Measurements from ENCODE around the gene PAX5.

PAX5 gene

GRCh38 chr9:36867672-36868471 is 166.2 kb downstream of the PAX5 start:
- H3K9ac ChIP-seq (ENCODE audit: low read length) = no peak overlapping the region
- H3K27ac ChIP-seq (ENCODE audit: low read depth, low read length) = no peak overlapping the region

GRCh38 chr9:36867241-36867640 is 166.8 kb downstream of the PAX5 start:
- Histone ChIP-seq H3K4me1 (ENCODE audit: insufficient read depth, low read length) (no peaks in the 10 kb centered on the region), H3K27me3 (ENCODE audit: control insufficient read depth in 1 of 2, insufficient read depth in 2 of 2, low read length in 2 of 2) (no peaks in the 10 kb centered on the region), H3K36me3 (ENCODE audit: insufficient read depth, low read length) (no peaks in the 10 kb centered on the region), H3K4me3 (ENCODE audit: low read depth in 1 of 2, low read length in 2 of 2) (no peak overlapping the region), H3K9ac (ENCODE audit: low read length) (no peak overlapping the region), H3K9me3 (ENCODE audit: low read length) (no peaks in the 10 kb centered on the region), H3K27ac (ENCODE audit: low read depth, low read length) (no peak overlapping the region)

More at GRCh38 chr9:36867672-36868471, 166.2 kb downstream of the PAX5 start:
- H3K4me3 ChIP-seq (ENCODE audit: low read depth in 1 of 2, low read length in 2 of 2) = no peak overlapping the region
- peaks cover 0 to 3% of the 10 kb centered on the region in 2 donors for H3K27me3 ChIP-seq (ENCODE audit: control insufficient read depth in 1 of 2, insufficient read depth in 2 of 2, low read length in 2 of 2)
- no peaks in the 10 kb centered on the region for H3K4me1 ChIP-seq (ENCODE audit: insufficient read depth, low read length)
- no peaks in the 10 kb centered on the region for H3K36me3 ChIP-seq (ENCODE audit: insufficient read depth, low read length)
- H3K9me3 ChIP-seq (ENCODE audit: low read length) = no peaks in the 10 kb centered on the region

GRCh38 chr9:36866840-36867239 is 167.2 kb downstream of the PAX5 start:
- Histone ChIP-seq H3K9me3 (ENCODE audit: low read length) (no peaks in the 10 kb centered on the region), H3K27me3 (ENCODE audit: control insufficient read depth in 1 of 2, insufficient read depth in 2 of 2, low read length in 2 of 2) (no peaks in the 10 kb centered on the region), H3K27ac (ENCODE audit: low read depth, low read length) (no peak overlapping the region), H3K4me1 (ENCODE audit: insufficient read depth, low read length) (no peaks in the 10 kb centered on the region), H3K9ac (ENCODE audit: low read length) (no peak overlapping the region), H3K36me3 (ENCODE audit: insufficient read depth, low read length) (no peaks in the 10 kb centered on the region), H3K4me3 (ENCODE audit: low read depth in 1 of 2, low read length in 2 of 2) (no peak overlapping the region)

GRCh38 chr9:36865731-36866635 is 168.1 kb downstream of the PAX5 start:
- Histone ChIP-seq H3K36me3 (ENCODE audit: insufficient read depth, low read length) (no peaks in the 10 kb centered on the region), H3K27ac (ENCODE audit: low read depth, low read length) (no peak overlapping the region), H3K9ac (ENCODE audit: low read length) (no peak overlapping the region), H3K27me3 (ENCODE audit: control insufficient read depth in 1 of 2, insufficient read depth in 2 of 2, low read length in 2 of 2) (no peaks in the 10 kb centered on the region), H3K4me3 (ENCODE audit: low read depth in 1 of 2, low read length in 2 of 2) (no peak overlapping the region), H3K9me3 (ENCODE audit: low read length) (no peaks in the 10 kb centered on the region), H3K4me1 (ENCODE audit: insufficient read depth, low read length) (no peaks in the 10 kb centered on the region)

GRCh38 chr9:36864491-36865410 is 169.3 kb downstream of the PAX5 start:
- Histone ChIP-seq H3K36me3 (ENCODE audit: insufficient read depth, low read length) (no peaks in the 10 kb centered on the region), H3K4me1 (ENCODE audit: insufficient read depth, low read length) (no peaks in the 10 kb centered on the region), H3K27ac (ENCODE audit: low read depth, low read length) (no peak overlapping the region), H3K9ac (ENCODE audit: low read length) (no peak overlapping the region), H3K9me3 (ENCODE audit: low read length) (no peaks in the 10 kb centered on the region), H3K4me3 (ENCODE audit: low read depth in 1 of 2, low read length in 2 of 2) (no peak overlapping the region), H3K27me3 (ENCODE audit: control insufficient read depth in 1 of 2, insufficient read depth in 2 of 2, low read length in 2 of 2) (peaks cover 0 to 4% of the 10 kb centered on the region in 2 donors)

GRCh38 chr9:36862206-36863145 is 171.6 kb downstream of the PAX5 start:
- Histone ChIP-seq H3K9ac (ENCODE audit: low read length) (no peak overlapping the region), H3K27me3 (ENCODE audit: control insufficient read depth in 1 of 2, insufficient read depth in 2 of 2, low read length in 2 of 2) (peaks cover 0 to 16% of the 10 kb centered on the region in 2 donors), H3K36me3 (ENCODE audit: insufficient read depth, low read length) (no peaks in the 10 kb centered on the region), H3K27ac (ENCODE audit: low read depth, low read length) (no peak overlapping the region), H3K4me3 (ENCODE audit: low read depth in 1 of 2, low read length in 2 of 2) (no peak overlapping the region), H3K4me1 (ENCODE audit: insufficient read depth, low read length) (no peaks in the 10 kb centered on the region), H3K9me3 (ENCODE audit: low read length) (no peaks in the 10 kb centered on the region)

- no peaks in the 10 kb centered on the region for H3K9me3 ChIP-seq (ENCODE audit: low read length)
- no peak overlapping the region for H3K4me3 ChIP-seq (ENCODE audit: low read depth in 1 of 2, low read length in 2 of 2)
- no peak overlapping the region for H3K27ac ChIP-seq (ENCODE audit: low read depth, low read length)
- H3K27me3 ChIP-seq (ENCODE audit: control insufficient read depth in 1 of 2, insufficient read depth in 2 of 2, low read length in 2 of 2) = peaks cover 0 to 20% of the 10 kb centered on the region in 2 donors
- H3K36me3 ChIP-seq (ENCODE audit: insufficient read depth, low read length) = no peaks in the 10 kb centered on the region
- no peaks in the 10 kb centered on the region for H3K4me1 ChIP-seq (ENCODE audit: insufficient read depth, low read length)
- H3K9ac ChIP-seq (ENCODE audit: low read length) = no peak overlapping the region
Measured at GRCh38 chr9:36861528-36862205, 172.4 kb downstream of the PAX5 start.

- Histone ChIP-seq H3K9ac (ENCODE audit: low read length) (no peak overlapping the region), H3K36me3 (ENCODE audit: insufficient read depth, low read length) (no peaks in the 10 kb centered on the region), H3K9me3 (ENCODE audit: low read length) (no peaks in the 10 kb centered on the region), H3K27me3 (ENCODE audit: control insufficient read depth in 1 of 2, insufficient read depth in 2 of 2, low read length in 2 of 2) (peaks cover 5 to 20% of the 10 kb centered on the region in 2 donors), H3K4me1 (ENCODE audit: insufficient read depth, low read length) (no peaks in the 10 kb centered on the region), H3K27ac (ENCODE audit: low read depth, low read length) (no peak overlapping the region), H3K4me3 (ENCODE audit: low read depth in 1 of 2, low read length in 2 of 2) (no peak overlapping the region)
Measured at GRCh38 chr9:36858805-36859375, 175.2 kb downstream of the PAX5 start.

GRCh38 chr9:36855448-36856315 is 178.4 kb downstream of the PAX5 start:
- H3K9me3 ChIP-seq (ENCODE audit: low read length) = no peaks in the 10 kb centered on the region
- no peak overlapping the region for H3K27ac ChIP-seq (ENCODE audit: low read depth, low read length)
- H3K4me1 ChIP-seq (ENCODE audit: insufficient read depth, low read length) = no peaks in the 10 kb centered on the region
- H3K27me3 ChIP-seq (ENCODE audit: control insufficient read depth in 1 of 2, insufficient read depth in 2 of 2, low read length in 2 of 2) = peaks cover 5 to 19% of the 10 kb centered on the region in 2 donors
- H3K4me3 ChIP-seq (ENCODE audit: low read depth in 1 of 2, low read length in 2 of 2) = no peak overlapping the region
- no peak overlapping the region for H3K9ac ChIP-seq (ENCODE audit: low read length)
- no peaks in the 10 kb centered on the region for H3K36me3 ChIP-seq (ENCODE audit: insufficient read depth, low read length)

Data from muscle layer of colon (tissue), 2 donors.